CD4-positive, alpha-beta memory T cell (primary cell): ENCODE measurements around the gene MYRFL. TPM values are rescaled to one million over a fixed set of nuclear protein-coding genes. Genes with fewer than 3 reads are reported as not detected.

Source experiments
- CTCF ChIA-PET: fragments of 350-600 bp; sonication (Branson Sonifier 250); formaldehyde crosslinking; loops from one replicate; lab custom pipeline; 2021; ENCODE audit warnings: inconsistent platforms; ENCODE audit not compliant: partially characterized antibody; lab: Charles Lee
- POLR2A ChIA-PET: fragments of 350-600 bp; sonication (Branson Sonifier 250); formaldehyde crosslinking; loops from one replicate; lab custom pipeline; 2021; ENCODE audit not compliant: partially characterized antibody; lab: Charles Lee
- DNase-seq, 5 donors: peaks; one replicate each; pipeline versions ENCODE4 v3.0.0 to v3.0.0-alpha.2; 2020 to 2022; ENCODE audit warnings: mixed read lengths in 1 of 5
- H3K27ac ChIP-seq: one replicate; pipeline ENCODE4 v1.7.0; 2013; ENCODE audit warnings: low read depth, low read length
- H3K27me3 ChIP-seq: 2 replicates; pipeline ENCODE4 v1.7.0; 2013; ENCODE audit warnings: mild to moderate bottlenecking, low read length, moderate library complexity; ENCODE audit not compliant: insufficient read depth
- H3K36me3 ChIP-seq: 2 replicates; pipeline ENCODE4 v1.7.0; 2013; ENCODE audit warnings: mild to moderate bottlenecking, low read length, moderate library complexity; ENCODE audit not compliant: insufficient read depth
- H3K4me1 ChIP-seq: 2 replicates; pipeline ENCODE4 v1.7.0; 2013; ENCODE audit warnings: mild to moderate bottlenecking, low read length, moderate library complexity; ENCODE audit not compliant: insufficient read depth
- H3K4me3 ChIP-seq, 2 donors: one replicate each; pipeline ENCODE4 v1.7.0; 2013; ENCODE audit warnings: low read length in 2 of 2, mild to moderate bottlenecking in 1 of 2
- H3K9me3 ChIP-seq, 2 donors: one replicate each; pipeline ENCODE4 v1.7.0; 2013; ENCODE audit warnings: low read length in 2 of 2, control low read depth in 1 of 2; ENCODE audit not compliant: control insufficient read depth in 1 of 2
- H3K27ac Mint-ChIP-seq, 7 donors: one replicate each; pipeline ENCODE4 v1.8.0; 2020 to 2021; ENCODE audit warnings: mixed read lengths in 7 of 7, mild to moderate bottlenecking in 6 of 7, inconsistent platforms in 3 of 7, moderate library complexity in 3 of 7
- H3K27me3 Mint-ChIP-seq, 2 donors: one replicate each; pipeline ENCODE4 v1.8.0; 2020 to 2021; ENCODE audit warnings: mixed read lengths in 2 of 2
- H3K36me3 Mint-ChIP-seq, 2 donors: one replicate each; pipeline ENCODE4 v1.8.0; 2020 to 2021; ENCODE audit warnings: mixed read lengths in 2 of 2, inconsistent platforms in 1 of 2, mild to moderate bottlenecking in 1 of 2
- H3K4me1 Mint-ChIP-seq, 4 donors: one replicate each; pipeline ENCODE4 v1.8.0; 2020 to 2021; ENCODE audit warnings: mixed read lengths in 4 of 4, mild to moderate bottlenecking in 1 of 4
- H3K4me3 Mint-ChIP-seq, 8 donors: one replicate each; pipeline ENCODE4 v1.8.0; 2020 to 2021; ENCODE audit warnings: mixed read lengths in 8 of 8, mild to moderate bottlenecking in 7 of 8, moderate library complexity in 6 of 8, inconsistent platforms in 3 of 8
- H3K9me3 Mint-ChIP-seq, 8 donors: one replicate each; pipeline ENCODE4 v1.8.0; 2020 to 2021; ENCODE audit warnings: mixed read lengths in 8 of 8, mild to moderate bottlenecking in 5 of 8, inconsistent platforms in 3 of 8, moderate library complexity in 1 of 8
- intact Hi-C: fragments of 100-400 bp; cut with micrococcal nuclease; formaldehyde crosslinking; loops from one replicate; pipeline ENCODE4 v1.15.1; 2023
- polyA plus RNA-seq, 2 donors: library from polyadenylated mRNA; unstranded; fragments of 300-500 nt; fragmentation: Illumina TruSeq; gene quantifications; one replicate each; pipeline ENCODE4 v1.2.3, GENCODE V29; 2021
- total RNA-seq, 2 experiments: library from RNA; stranded (reverse); gene quantifications; one replicate each; pipeline ENCODE4 v1.2.3, GENCODE V29; 2021

Gene MYRFL
- total and polyA plus RNA-seq, 4 experiments from 2014 or later: not detected

- CTCF ChIA-PET: no interaction called here
- POLR2A ChIA-PET: no interaction called here
- intact Hi-C loops: no loop called here
Observed at GRCh38 chr12:70002097-70002911, 177.3 kb downstream of the MYRFL start.

GRCh38 chr12:70002912-70003255 lies 177.9 kb downstream of the MYRFL start:
- peaks cover 2% of the 10 kb centered on the region in 2 donors for H3K27me3 Mint-ChIP-seq
- peaks cover 0 to 24% (median 7%) of the 10 kb centered on the region in 8 donors for H3K9me3 Mint-ChIP-seq

More at GRCh38 chr12:70002097-70002911, 177.3 kb downstream of the MYRFL start:
- Mint-ChIP-seq H3K27me3 (peaks cover 2% of the 10 kb centered on the region in 2 donors), H3K4me1 (no peaks in the 10 kb centered on the region), H3K9me3 (peaks cover 0 to 18% (median 4%) of the 10 kb centered on the region in 8 donors), H3K36me3 (no peaks in the 10 kb centered on the region), H3K27ac (no peak overlapping the region), H3K4me3 (no peak overlapping the region)
- Histone ChIP-seq H3K4me1 (no peaks in the 10 kb centered on the region), H3K36me3 (no peaks in the 10 kb centered on the region), H3K4me3 (no peak overlapping the region), H3K27me3 (no peaks in the 10 kb centered on the region), H3K27ac (no peak overlapping the region), H3K9me3 (no peaks in the 10 kb centered on the region)
- DNase-seq: no peak

GRCh38 chr12:70005864-70006618 lies 181.0 kb downstream of the MYRFL start:
- Mint-ChIP-seq H3K4me3 (no peak overlapping the region), H3K27me3 (peaks cover 2% of the 10 kb centered on the region in 2 donors), H3K4me1 (no peaks in the 10 kb centered on the region), H3K27ac (no peak overlapping the region), H3K36me3 (no peaks in the 10 kb centered on the region), H3K9me3 (peaks cover 3 to 50% (median 27%) of the 10 kb centered on the region in 8 donors)
- Histone ChIP-seq H3K27me3 (no peaks in the 10 kb centered on the region), H3K4me1 (no peaks in the 10 kb centered on the region), H3K27ac (no peak overlapping the region), H3K36me3 (no peaks in the 10 kb centered on the region), H3K9me3 (peaks cover 0 to 6% of the 10 kb centered on the region in 2 donors), H3K4me3 (no peak overlapping the region)
- CTCF ChIA-PET: no interaction called here
- DNase-seq: no peak
- intact Hi-C loops: no loop called here
- POLR2A ChIA-PET: no interaction called here

More at GRCh38 chr12:70002912-70003255, 177.9 kb downstream of the MYRFL start:
- Histone ChIP-seq H3K27me3 (no peaks in the 10 kb centered on the region), H3K4me3 (no peak overlapping the region), H3K27ac (no peak overlapping the region), H3K9me3 (no peaks in the 10 kb centered on the region), H3K36me3 (no peaks in the 10 kb centered on the region), H3K4me1 (no peaks in the 10 kb centered on the region)
- intact Hi-C loops: no loop called here
- POLR2A ChIA-PET: no interaction called here
- H3K4me1 Mint-ChIP-seq: no peaks in the 10 kb centered on the region
- no peaks in the 10 kb centered on the region for H3K36me3 Mint-ChIP-seq
- H3K27ac Mint-ChIP-seq: no peak overlapping the region
- no peak overlapping the region for H3K4me3 Mint-ChIP-seq
- DNase-seq: no peak
- CTCF ChIA-PET: no interaction called here

- no peaks in the 10 kb centered on the region for H3K4me1 Mint-ChIP-seq
- Histone ChIP-seq H3K27ac (no peak overlapping the region), H3K9me3 (peaks cover 0 to 6% of the 10 kb centered on the region in 2 donors), H3K4me3 (no peak overlapping the region), H3K36me3 (no peaks in the 10 kb centered on the region), H3K27me3 (no peaks in the 10 kb centered on the region), H3K4me1 (no peaks in the 10 kb centered on the region)
- no peak overlapping the region for H3K27ac Mint-ChIP-seq
- ChIA-PET POLR2A (no interaction called here), CTCF (no interaction called here)
- intact Hi-C loops: no loop called here
- H3K36me3 Mint-ChIP-seq: no peaks in the 10 kb centered on the region
- H3K4me3 Mint-ChIP-seq: no peak overlapping the region
- peaks cover 0 to 5% of the 10 kb centered on the region in 2 donors for H3K27me3 Mint-ChIP-seq
- no peak for DNase-seq
- peaks cover 3 to 53% (median 28%) of the 10 kb centered on the region in 8 donors for H3K9me3 Mint-ChIP-seq
Observed at GRCh38 chr12:70006619-70006973, 181.6 kb downstream of the MYRFL start.

GRCh38 chr12:70007687-70008086 lies 182.7 kb downstream of the MYRFL start:
- intact Hi-C loops: no loop called here
- CTCF ChIA-PET: no interaction called here
- H3K4me3 Mint-ChIP-seq: no peak overlapping the region

More at GRCh38 chr12:70007687-70008086, 182.7 kb downstream of the MYRFL start:
- POLR2A ChIA-PET: no interaction called here
- Histone ChIP-seq H3K4me1 (no peaks in the 10 kb centered on the region), H3K27me3 (no peaks in the 10 kb centered on the region), H3K27ac (no peak overlapping the region), H3K36me3 (no peaks in the 10 kb centered on the region), H3K9me3 (peaks cover 0 to 6% of the 10 kb centered on the region in 2 donors), H3K4me3 (no peak overlapping the region)
- Mint-ChIP-seq H3K27ac (no peak overlapping the region), H3K9me3 (peaks cover 3 to 60% (median 29%) of the 10 kb centered on the region in 8 donors), H3K4me1 (no peaks in the 10 kb centered on the region), H3K27me3 (peaks cover 0 to 3% of the 10 kb centered on the region in 2 donors), H3K36me3 (no peaks in the 10 kb centered on the region)
- no peak for DNase-seq

Other genes with a start within 250 kb of the MYRFL start
- 100 to 1,000 TPM in 1 of 2 experiments, 10 to 100 TPM in 1; 92.6 to 104 TPM for gene CCT2, start 239.8 kb upstream of the MYRFL start, total RNA-seq
- 100 to 1,000 TPM; 139 to 146 TPM for gene CCT2, start 239.8 kb upstream of the MYRFL start, polyA plus RNA-seq
- gene LRRC10, start 214.3 kb upstream of the MYRFL start, total RNA-seq: not detected
- gene LRRC10, start 214.3 kb upstream of the MYRFL start, polyA plus RNA-seq: not detected
- not detected for gene BEST3, start 125.9 kb upstream of the MYRFL start, total RNA-seq
- gene BEST3, start 125.9 kb upstream of the MYRFL start, polyA plus RNA-seq: not detected
- 10 to 100 TPM; 38.6 to 40.3 TPM for gene RAB3IP, start 86.4 kb upstream of the MYRFL start, total RNA-seq
- 10 to 100 TPM; 33.1 to 43.8 TPM for gene RAB3IP, start 86.4 kb upstream of the MYRFL start, polyA plus RNA-seq